ENCODE measurements around the gene PBX4.

PBX4 gene

GRCh38 chr19:19550972-19551852 is 67.3 kb downstream of the PBX4 start:
- TF ChIP-seq REST (IDR thresholded peaks at IDR 0.05; ENCODE audit: insufficient replicate concordance, low read depth) (no peak), GABPA (IDR thresholded peaks at IDR 0.05; ENCODE audit: low read depth) (no peak), SPI1 (IDR thresholded peaks at IDR 0.05; ENCODE audit: borderline replicate concordance, low read depth) (no peak), CTCF (IDR thresholded peaks at IDR 0.05; ENCODE audit: insufficient read depth, low read length) (no peak), POLR2AphosphoS5 (IDR thresholded peaks at IDR 0.05; ENCODE audit: low read depth) (no peak)

GRCh38 chr19:19550485-19550929 is 68.0 kb downstream of the PBX4 start:
- H3K27me3 ChIP-seq (ENCODE audit: insufficient read depth, poor library complexity, severe bottlenecking), result no peaks in the 10 kb centered on the region
- H3K4me3 ChIP-seq (replicated peaks; ENCODE audit: insufficient read depth, low read length), result no peak overlapping the region
- no peak for DNase-seq (ENCODE audit: low read depth in 1 of 2, low spot score in 1 of 2)
- 0 out of 2 replicates have a peak overlapping the region, but pooled peaks have one; percentile 3 for H3K27ac ChIP-seq (replicated peaks)
- no peak for TF ChIP-seq SPI1 (IDR thresholded peaks at IDR 0.05; ENCODE audit: borderline replicate concordance, low read depth)

More at GRCh38 chr19:19550972-19551852, 67.3 kb downstream of the PBX4 start:
- Histone ChIP-seq H3K27me3 (ENCODE audit: insufficient read depth, poor library complexity, severe bottlenecking) (no peaks in the 10 kb centered on the region), H3K27ac (replicated peaks) (no peak overlapping the region), H3K4me3 (replicated peaks; ENCODE audit: insufficient read depth, low read length) (no peak overlapping the region)
- no peak for DNase-seq (ENCODE audit: low read depth in 1 of 2, low spot score in 1 of 2)

GRCh38 chr19:19549804-19550464 is 68.6 kb downstream of the PBX4 start:
- DNase-seq (ENCODE audit: low read depth in 1 of 2, low spot score in 1 of 2), result no peak
- Histone ChIP-seq H3K27me3 (ENCODE audit: insufficient read depth, poor library complexity, severe bottlenecking) (no peaks in the 10 kb centered on the region), H3K4me3 (replicated peaks; ENCODE audit: insufficient read depth, low read length) (no peak overlapping the region), H3K27ac (replicated peaks) (peak overlapping the region; percentile 72)
- TF ChIP-seq CTCF (IDR thresholded peaks at IDR 0.05; ENCODE audit: insufficient read depth, low read length) (no peak), SPI1 (IDR thresholded peaks at IDR 0.05; ENCODE audit: borderline replicate concordance, low read depth) (no peak), GABPA (IDR thresholded peaks at IDR 0.05; ENCODE audit: low read depth) (no peak), POLR2AphosphoS5 (IDR thresholded peaks at IDR 0.05; ENCODE audit: low read depth) (no peak), REST (IDR thresholded peaks at IDR 0.05; ENCODE audit: insufficient replicate concordance, low read depth) (no peak)
